HG03460 (cell line): ENCODE results near the gene TTI1.

Experiments
- ATAC-seq: cut with Tn5 transposase; IDR thresholded peaks from one replicate; pipeline ENCODE4 v1.9.1; 2021; ENCODE audit not compliant: unreplicated experiment

Gene TTI1

DNA sequence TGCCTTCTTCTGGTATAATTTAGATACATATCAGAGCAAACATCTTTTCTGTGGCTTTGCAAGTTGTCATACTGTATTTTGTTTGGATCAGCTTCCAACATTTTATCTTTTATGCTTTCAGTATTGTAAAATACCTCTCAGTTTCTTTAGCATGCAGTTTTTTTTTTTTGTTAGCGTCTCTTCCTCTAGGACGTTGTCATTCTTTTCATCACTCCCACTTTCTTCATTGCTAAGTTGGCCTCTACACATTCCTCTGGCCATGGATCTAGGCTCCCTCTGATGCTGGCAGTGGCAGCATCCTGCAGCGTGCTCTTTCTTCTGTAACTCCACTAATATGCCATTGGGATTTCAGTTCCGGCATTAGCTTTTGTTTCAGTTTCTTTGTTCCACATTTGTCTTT, 22.0 kb upstream of the TTI1 start:
- no peak for ATAC-seq

DNA sequence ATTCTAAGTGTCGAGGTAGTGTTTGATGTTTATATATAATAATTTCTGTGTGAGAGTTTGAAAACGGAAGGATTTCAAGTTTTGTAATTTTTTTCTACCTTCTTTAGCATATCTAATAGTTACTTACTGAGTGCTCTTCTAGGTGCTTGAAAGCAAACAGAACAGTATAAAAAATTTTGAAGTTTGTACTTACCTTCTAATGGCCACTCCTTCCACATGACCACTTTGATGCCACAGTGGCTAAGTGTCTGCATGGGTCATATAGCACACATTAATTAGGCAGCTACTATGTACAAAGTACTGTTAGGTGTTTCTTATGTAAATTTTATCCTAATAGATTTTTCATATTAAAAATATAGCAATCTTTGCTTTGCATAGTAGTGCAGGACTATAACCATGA, 21.4 kb upstream of the TTI1 start:
- ATAC-seq = no peak

DNA sequence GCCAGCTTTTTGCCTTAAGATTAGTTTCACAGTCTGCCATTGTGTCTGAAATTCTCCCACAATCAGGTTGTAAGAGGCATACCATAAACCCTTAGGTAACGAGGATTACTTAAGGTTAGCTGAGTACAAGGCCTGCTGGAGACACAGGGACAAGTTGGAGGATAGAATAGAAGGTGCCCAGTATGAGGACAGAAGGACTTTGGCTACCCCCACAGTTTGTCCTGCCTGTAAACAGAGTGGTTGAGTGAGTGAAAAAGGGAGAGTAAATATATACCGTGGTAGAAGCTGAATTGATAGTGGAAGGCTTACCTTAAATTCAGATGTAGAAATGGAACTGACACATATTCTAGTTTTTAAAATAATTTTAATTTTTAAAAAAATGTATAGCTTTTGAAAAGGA, 19.6 kb upstream of the TTI1 start:
- ATAC-seq = no peak

DNA sequence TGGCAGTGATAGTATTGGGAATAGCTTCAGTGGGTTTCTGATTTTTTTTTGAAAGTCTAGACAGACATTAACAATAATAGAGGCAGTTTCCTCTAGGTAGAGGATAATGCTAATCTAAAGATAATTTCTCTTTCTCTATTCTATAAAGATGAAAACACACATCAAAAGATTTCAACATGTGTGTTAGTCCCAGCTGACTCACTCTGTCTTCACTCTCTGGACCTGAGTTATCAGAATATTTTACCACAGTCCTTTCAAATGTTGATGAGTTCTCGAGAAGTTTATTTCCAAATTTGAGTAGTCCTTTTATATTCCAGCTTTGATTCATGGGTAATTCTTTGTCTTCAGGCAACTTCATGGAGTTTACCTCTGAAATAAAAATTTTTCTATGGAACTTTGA, 17.4 kb upstream of the TTI1 start:
- ATAC-seq = no peak

DNA sequence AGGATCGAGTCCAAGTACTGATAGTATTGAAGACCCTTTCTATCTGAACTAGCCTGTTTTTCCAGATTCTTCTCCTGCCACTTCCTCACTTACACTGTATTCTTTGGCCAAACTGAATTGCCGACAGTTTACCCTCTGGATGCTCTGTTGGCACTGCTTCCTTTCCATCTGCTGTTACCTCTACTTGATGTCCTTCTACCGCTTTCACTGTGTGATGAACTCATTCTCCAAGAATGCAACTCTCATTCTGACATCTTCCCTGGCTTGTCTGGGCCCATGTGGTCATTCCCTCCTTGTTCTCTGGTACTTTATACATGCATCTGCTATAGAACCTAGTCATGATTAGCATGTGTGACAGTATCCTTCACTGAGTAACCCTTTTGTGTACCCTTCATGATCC, 16.5 kb upstream of the TTI1 start:
- ATAC-seq = no peak

DNA sequence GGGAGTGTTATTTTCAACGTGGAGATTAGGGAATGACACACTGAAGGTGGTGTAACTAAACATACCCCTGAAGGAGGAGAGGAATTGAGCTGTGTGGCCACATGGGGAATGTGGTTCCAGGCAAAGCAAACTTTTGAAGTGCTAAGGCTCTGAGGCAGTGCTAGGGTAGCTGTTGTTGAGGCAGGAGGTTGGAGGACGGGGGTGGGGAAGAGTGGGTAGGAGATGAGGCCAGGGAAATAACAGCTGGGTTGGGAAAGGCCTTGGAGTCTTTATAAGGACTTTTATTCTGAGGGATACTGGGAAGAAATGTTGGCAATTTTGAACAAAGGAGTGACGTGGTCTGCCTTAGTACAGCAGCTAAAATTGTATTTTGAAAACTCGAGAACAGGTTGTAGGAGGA, 13.3 kb upstream of the TTI1 start:
- no peak for ATAC-seq

DNA sequence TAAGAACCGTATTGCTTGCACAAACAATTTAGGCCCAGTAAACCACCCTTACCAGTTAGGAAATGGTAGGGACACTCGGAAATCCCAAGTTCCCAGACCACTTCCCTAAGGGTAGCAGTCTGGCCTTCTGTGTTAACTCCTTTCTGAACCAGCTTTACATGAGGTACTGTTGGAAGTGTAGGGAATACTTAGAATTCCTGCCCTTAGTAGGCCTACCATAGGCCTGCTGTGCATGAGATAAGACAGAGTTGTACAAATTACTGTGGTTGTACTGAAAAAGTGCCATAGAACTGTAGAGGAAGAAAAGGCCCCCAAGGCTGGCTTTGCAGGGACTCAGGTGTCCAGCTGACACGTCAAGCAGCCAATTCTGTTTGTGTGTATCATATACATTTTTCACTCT, 11.4 kb upstream of the TTI1 start:
- no peak for ATAC-seq

DNA sequence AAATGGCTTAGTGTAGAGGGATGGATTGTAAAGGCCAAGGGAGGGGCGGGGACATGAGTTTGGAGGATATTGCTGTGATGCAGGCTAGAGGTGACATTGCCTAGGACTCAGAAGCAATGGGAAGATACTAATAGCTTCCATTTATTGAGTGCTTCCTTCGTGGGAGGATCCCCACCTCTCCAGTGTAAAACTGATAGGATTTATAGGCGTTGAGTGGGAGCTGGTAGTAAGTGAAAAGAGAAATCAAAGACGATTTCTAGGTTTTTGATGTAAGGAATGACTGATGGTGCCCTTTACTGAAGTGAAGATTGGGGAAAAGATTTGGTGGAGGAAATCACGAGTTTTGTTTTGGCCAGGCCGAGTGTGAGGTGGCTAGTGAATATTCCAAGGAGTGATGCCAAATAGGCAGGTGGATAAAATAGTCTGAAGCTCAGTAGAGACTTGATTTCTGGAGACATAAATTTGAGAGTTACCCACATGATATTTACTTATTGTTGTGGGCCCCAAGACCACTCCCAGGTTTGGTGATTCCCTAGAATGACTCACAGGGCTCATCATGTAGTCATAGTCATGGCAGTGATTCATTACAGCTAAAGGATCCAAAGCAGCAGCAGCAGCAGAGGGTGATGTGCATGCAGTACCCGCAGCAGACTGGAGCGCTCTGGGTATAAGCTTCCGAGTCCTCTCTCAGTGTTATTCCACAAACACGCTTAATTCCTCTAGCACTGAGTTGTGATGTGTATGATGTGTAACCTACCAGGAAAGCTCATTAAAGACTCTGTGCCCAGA, 10.4 kb upstream of the TTI1 start:
- no peak for ATAC-seq

DNA sequence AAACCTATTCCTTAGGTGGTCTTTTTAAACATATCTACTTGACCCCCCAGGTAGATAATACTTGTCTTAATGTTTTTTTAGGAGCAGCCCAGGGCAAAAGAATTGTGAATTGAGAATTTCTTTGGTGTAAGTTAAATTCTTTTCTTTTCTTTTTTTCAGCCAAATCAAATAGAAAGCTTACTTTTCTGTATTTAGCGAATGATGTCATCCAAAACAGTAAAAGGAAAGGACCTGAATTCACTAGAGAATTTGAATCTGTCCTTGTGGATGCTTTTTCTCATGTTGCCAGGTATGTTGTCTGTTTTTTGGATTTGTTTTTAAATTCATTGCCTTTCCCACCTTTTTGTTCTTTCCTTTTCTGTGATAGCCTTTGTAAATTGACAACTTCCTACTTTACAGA, 7.0 kb upstream of the TTI1 start:
- ATAC-seq = no peak

DNA sequence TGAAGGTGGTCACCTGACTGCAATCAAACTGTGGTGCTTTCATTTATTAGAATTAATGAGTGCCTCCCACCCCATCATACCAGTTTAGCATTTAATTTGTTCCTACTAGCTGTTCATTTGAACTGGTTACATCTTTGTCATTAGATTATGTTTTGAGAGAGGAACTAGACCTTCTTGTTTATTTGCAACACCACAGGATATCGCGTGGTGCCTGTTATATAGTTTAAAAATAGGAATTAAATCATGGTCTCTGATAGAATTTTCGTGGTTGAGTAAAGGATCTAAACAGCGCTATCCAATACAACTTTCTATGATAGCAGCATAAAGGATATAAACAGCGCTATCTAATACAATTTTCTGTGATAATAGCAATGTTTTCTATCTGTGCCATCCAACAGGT, 3.1 kb upstream of the TTI1 start:
- ATAC-seq = no peak

DNA sequence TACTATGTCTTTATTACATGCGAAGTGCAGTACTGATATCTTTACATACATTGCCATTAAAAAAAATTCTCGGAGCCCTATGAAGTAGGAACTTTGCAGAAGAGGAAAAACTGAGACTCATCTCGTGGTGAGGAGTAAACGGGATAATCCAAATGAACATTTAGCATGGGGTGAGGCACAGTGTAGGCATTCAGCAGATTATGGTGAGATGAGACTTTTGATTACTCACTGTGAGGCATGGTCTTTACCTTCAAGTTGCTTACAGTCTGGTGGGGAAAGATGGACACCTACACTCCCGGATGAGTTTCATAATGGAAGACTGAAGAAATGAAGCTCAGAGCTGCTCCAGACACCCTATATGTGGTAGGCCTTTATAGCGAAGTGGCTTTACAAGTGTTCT, 1.7 kb upstream of the TTI1 start:
- ATAC-seq = no peak

DNA sequence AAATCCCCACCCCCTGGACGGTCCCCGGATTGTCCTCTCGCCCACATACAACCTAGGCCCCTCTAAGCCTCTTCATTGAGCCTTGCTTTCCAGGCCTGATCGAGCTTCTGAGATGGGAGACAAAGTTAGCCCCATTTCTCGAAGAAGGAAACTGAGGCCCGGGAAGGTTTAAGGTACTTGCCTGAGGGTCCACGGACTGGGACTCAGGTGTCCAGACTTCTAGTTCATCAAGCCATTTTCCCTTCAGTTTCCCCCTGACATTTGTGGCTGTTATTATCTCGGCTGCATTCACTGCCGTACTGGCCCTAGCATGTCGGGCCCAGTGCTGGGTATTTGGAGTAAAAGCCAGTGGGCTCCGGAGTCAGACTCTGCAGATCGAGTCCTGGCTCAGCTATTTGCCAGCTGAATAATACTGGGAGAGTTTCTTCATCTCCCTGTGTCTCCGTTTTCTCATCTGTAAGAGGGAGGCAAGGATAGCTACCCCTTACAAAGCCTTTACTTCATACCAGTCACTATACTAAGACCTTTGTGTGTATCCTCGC, 923 bp upstream of the TTI1 start:
- ATAC-seq = no peak

DNA sequence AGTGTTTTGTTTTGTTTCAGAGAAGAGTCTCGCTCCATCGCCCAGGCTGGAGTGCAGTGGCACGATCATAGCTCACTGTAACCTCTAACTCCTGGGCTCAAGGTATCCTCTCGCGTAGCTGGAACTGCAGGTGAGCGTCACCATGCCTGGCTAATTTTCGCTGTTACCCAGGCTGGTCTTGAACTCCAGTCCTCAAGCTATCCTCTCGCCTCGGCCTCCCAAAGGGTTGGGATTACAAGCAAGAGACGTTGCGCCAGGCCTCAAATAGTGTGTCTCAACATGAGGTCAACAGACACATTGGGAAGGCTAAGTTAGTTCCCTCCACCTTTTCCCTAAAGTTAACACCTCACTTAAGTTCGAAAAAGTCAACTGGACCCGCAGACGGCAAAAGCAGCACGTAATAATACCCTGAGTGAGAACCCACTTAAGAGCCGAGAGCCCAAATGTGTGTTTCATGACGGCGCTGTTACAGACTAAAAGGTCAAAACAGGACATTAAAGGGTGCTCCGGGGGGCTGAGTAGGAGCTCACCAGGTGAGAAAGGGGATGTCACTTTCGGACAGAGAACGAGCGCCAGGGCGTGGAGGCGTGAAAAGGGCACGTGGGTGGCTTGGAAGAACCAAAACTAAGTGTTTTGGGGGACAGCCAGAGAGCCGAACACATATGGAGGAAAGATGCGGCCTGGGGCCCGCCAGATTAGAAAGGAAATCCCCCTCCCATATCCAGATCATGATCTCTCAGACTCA, 499 bp downstream of the TTI1 start:
- ATAC-seq = peak; percentile 36

DNA sequence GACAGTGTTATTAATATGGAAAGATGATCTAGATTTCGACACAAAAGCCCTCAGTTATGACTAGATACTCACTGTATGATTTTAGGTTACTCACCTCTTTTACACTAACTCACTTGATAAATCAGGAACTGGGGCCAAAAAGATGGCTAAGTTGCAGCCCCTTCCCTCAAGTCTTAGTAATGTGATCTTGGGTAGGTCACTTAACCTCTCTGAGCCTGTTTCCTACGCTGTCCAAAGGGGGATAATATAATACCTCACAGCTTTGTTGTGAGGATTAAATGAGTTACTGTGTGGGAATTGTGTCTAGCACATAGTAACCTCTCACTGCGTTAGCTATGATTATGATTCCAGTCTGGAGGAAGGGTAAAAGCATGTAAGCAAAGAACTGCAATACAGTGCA, 1.3 kb downstream of the TTI1 start:
- no peak for ATAC-seq

DNA sequence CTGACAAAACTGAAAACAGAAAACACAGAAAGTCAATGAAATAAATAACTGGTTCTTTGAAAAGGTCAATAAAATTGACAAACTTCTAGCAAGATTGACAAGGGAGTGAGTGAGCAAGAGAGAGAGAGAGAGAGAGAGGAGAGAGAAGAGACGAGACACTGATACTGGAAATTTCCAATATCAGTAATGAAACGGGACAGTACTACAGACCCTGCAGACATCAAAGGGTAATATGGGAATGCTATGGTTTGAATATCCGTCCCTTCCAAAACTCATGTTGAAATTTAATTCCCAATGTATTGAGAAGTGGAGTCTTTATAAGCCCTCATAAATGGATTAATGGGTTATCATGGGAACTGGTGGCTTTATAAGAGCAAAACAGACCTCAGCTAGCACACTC, 3.8 kb downstream of the TTI1 start:
- no peak for ATAC-seq

DNA sequence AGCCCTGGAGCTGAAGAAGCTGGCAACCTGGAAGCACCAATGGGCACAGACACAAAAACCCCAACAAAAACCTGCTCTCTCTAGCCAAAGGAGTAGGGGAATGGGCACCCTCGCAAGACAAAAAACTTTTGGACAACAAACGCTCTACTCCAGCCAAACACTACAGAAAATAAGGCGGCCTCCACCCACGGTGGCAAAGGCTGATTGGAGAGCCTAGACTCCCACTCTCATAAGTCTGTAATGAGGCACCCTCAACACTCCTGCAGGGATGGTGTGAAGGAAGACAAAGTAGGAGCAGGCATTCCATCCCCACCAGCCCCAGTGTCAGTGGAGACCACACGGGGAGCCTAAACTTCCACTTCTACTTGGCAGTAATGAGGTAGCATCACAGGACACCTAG, 8.8 kb downstream of the TTI1 start:
- ATAC-seq = no peak

DNA sequence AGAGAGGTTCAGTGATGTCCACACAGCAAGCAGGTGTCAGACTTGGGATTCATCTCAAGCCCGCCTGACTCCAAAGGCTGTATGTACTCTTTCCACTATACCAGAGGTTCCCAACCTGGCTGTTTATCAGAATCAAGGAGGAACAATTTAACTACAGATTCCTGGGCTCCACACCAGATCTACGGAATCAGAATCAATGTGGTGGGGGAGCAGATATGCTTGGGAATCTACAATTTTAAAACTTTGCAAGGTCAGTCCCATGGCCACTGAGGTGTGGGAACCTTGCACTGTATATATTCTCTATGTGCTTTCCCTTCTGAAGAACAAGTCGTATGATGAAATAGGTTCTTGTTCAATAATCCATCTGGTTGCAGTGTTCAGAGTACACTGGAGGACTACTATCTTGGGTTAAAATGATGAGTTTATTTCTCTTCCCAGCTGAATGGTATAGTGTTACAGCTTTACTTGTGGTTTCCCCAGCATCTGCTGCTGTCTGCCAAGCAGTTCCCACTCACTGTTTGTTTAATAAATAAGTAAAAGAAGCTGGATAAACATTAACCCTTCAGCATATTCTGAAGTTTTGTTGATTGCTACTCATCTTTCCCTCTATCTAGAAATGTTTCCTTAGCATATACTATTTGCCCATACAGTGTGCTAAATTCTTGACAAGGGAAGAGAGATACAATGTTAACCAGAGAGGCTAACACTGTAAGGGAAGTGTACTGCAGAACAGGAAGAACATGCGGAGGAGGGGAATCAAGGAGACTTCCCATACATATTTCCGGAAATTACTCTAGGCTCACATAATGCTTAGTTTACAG, 9.9 kb downstream of the TTI1 start:
- ATAC-seq = no peak

DNA sequence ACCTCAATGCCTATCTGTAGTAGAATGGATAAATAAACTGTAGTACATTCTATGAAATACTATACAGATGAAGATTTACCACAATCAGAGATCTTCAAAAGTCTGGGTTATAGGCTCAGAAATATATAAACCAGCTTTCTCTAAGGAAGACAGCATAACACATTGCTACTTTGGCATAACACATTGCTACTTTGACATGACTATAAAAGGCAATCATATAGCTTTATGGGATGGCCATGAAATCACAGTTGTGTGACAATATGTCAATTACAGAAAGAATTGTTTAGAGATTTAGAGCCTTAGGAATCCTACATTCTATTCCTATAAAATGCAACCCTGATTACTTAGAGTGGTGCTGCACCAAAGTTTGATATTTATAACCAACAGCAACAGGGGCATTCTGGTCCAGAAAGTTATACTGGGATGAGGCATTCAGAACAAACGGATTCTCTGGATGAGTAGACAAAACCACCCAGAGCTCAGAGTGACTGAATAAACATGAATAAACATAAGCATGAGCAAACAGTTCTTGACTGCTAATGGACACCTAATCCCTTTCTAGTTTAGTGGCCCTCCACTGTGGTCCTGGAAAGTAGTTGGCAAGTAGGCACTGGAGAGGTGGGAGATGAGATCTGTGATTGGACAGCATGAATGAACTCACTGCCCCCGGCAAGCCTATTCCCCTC, 12.0 kb downstream of the TTI1 start:
- no peak for ATAC-seq

DNA sequence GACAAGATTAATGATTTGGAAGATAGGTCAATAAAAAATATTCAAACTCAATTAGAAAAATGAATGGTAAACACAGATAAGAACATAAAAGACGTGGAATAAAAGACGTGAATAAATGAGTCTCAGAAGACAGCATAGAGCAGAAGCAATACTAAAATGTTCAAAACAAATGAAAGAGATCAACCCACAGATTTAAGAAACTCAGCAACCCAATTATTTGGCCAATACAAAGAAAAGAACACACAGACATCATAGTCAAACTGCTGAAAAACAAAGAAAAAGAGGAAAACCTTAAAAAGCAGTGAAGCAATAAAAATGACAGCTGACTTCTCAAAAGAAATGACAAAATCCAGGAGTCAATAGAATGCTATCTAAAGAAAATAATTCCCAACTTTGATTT, 14.9 kb downstream of the TTI1 start:
- ATAC-seq = no peak

DNA sequence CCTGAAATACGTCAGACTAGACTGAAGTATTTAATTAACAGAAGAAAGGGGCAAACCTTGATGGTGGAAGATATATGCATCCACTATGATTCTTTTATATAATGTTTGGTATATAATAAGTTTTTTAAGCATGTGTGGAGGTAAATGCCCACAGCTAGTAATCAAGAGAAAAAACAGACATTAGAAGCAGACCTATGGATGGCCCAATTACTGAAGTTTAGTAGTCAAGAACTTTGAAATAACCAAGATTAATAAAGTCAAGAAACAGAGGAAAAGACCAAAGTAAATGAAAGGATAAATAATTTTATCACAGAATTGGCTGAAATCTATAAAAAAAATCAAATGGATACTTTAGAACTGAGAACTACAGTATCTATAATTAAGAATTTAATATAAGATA, 15.3 kb downstream of the TTI1 start:
- ATAC-seq = no peak

DNA sequence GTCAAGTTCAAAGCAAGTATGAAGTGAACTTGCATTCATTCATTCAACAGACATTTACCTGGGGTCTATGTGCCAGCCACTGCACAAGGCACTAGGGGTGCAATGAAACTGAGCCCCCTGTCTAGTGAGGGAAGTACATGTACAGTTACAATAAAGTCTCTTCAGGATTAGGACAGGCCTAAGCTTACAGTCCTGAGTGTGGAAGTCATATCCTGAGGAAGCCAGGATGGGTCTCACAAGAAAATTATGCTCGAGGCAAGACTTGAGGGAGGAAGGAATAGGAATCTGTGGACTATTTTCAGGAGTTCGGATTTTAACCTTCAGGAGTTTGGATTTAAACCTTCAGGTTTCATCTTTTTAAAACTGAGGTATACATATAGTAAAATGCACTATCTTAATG, 19.4 kb downstream of the TTI1 start:
- ATAC-seq = no peak
